SU-DHL-6 (cell line): ENCODE results near the gene PRKCE.

Experiments
- H2AFZ ChIP-seq: fragments of 200-600 bp; sonication (generic); 2 replicates; pipeline ENCODE4 v1.6.1; 2014; ENCODE audit warnings: low read depth, mild to moderate bottlenecking, moderate library complexity, mixed read lengths, antibody characterized with exemption, low read length; ENCODE audit not compliant: severe bottlenecking
- H3F3A ChIP-seq: fragments of 200-600 bp; shearing (Covaris generic); 2 replicates; pipeline ENCODE4 v1.6.0; 2016; ENCODE audit warnings: antibody characterized with exemption, mild to moderate bottlenecking; ENCODE audit not compliant: insufficient read depth
- H3K27ac ChIP-seq: fragments of 200-600 bp; sonication (generic); 2 replicates; pipeline ENCODE4 v1.5.1; 2016; ENCODE audit warnings: low read depth, mild to moderate bottlenecking, low read length, moderate library complexity, mixed read lengths
- H3K27me3 ChIP-seq: fragments of 200-600 bp; sonication (generic), shearing (Covaris generic); 2 replicates; pipeline ENCODE4 v1.6.0; 2014; ENCODE audit warnings: mild to moderate bottlenecking, low read length
- H3K36me3 ChIP-seq: fragments of 200-600 bp; sonication (generic); 2 replicates; pipeline ENCODE4 v1.6.1; 2014; ENCODE audit warnings: mild to moderate bottlenecking, low read length, mixed read lengths
- H3K4me2 ChIP-seq: fragments of 300-600, 200-600 bp; shearing (Covaris generic), sonication (generic); 2 replicates; pipeline ENCODE4 v1.6.0; 2014; ENCODE audit warnings: low read length, low read depth, mild to moderate bottlenecking; ENCODE audit not compliant: poor library complexity, severe bottlenecking
- H3K4me3 ChIP-seq: fragments of 200-600 bp; sonication (generic); 2 replicates; pipeline ENCODE4 v1.5.1; 2014; ENCODE audit warnings: antibody characterized with exemption, low read length, mild to moderate bottlenecking, mixed read lengths; ENCODE audit not compliant: insufficient read depth, poor library complexity, severe bottlenecking
- H3K79me2 ChIP-seq: fragments of 200-600 bp; sonication (generic); 2 replicates; pipeline ENCODE4 v1.6.1; 2014; ENCODE audit warnings: mild to moderate bottlenecking, low read length, moderate library complexity; ENCODE audit not compliant: insufficient read depth
- H3K9ac ChIP-seq: fragments of 200-600 bp; sonication (generic); 2 replicates; pipeline ENCODE4 v1.7.0; 2014; ENCODE audit warnings: mild to moderate bottlenecking, low read length
- H3K9me2 ChIP-seq: fragments of 200-600 bp; sonication (generic); replicated peaks from 2 replicates; pipeline ENCODE4 v1.6.1; 2014; ENCODE audit warnings: low read length; ENCODE audit not compliant: insufficient read depth
- H3K9me3 ChIP-seq: fragments of 200-600 bp; sonication (generic); 2 replicates; pipeline ENCODE4 v1.6.1; 2014; ENCODE audit warnings: low read length, mixed read lengths; ENCODE audit not compliant: insufficient read depth
- H4K20me1 ChIP-seq: fragments of 200-600 bp; sonication (generic); 2 replicates; pipeline ENCODE4 v1.6.1; 2014; ENCODE audit warnings: low read depth, mild to moderate bottlenecking, antibody characterized with exemption, low read length, moderate library complexity, mixed read lengths
- EZH2phosphoT487 ChIP-seq: fragments of 200-600 bp; sonication (generic), shearing (Covaris generic); conservative IDR thresholded peaks from 2 replicates; pipeline ENCODE4 v1.6.1; 2018; ENCODE audit warnings: mild to moderate bottlenecking, antibody characterized with exemption, low read length, moderate library complexity, mixed read lengths
- TF ChIP-seq, protein P1 (sequence below): fragments of 200-600 bp; sonication (generic); IDR thresholded peaks from one replicate; pipeline ENCODE4 v1.5.1; 2017; ENCODE audit warnings: antibody characterized with exemption, mild to moderate bottlenecking, low read length, moderate library complexity; ENCODE audit not compliant: insufficient read depth, poor library complexity, severe bottlenecking

Gene PRKCE

DNA sequence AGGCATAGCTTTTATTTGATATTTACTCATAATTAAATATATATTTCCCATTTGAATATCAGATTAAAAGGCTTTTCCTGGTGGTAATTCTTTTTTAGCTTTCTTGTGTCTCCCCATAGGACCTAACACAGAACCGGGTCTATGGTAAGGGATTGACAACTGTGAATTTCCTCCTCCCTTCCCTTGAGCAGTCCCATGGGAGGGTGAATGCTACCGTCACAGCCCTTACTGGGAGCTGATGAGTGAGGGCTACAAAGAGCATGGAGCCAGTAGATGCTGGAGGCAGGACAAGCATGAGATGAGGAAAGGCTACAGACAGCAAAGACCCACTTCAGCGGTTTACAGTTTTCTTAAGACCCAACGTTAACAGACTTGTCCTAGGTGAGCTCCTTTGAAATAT, 475.1 kb downstream of the PRKCE start:
- Histone ChIP-seq H3K9me3 (no peaks in the 10 kb centered on the region), H3K9ac (no peak overlapping the region), H4K20me1 (no peaks in the 10 kb centered on the region), H3K36me3 (no peaks in the 10 kb centered on the region), H3K79me2 (no peaks in the 10 kb centered on the region), H3K27me3 (no peaks in the 10 kb centered on the region), H3K4me2 (no peak overlapping the region), H2AFZ (no peak overlapping the region), H3K9me2 (no peaks in the 10 kb centered on the region), H3F3A (no peaks in the 10 kb centered on the region), H3K4me3 (no peak overlapping the region), H3K27ac (no peak overlapping the region)
- no peak for TF ChIP-seq EZH2phosphoT487
- TF ChIP-seq, protein P1, sequence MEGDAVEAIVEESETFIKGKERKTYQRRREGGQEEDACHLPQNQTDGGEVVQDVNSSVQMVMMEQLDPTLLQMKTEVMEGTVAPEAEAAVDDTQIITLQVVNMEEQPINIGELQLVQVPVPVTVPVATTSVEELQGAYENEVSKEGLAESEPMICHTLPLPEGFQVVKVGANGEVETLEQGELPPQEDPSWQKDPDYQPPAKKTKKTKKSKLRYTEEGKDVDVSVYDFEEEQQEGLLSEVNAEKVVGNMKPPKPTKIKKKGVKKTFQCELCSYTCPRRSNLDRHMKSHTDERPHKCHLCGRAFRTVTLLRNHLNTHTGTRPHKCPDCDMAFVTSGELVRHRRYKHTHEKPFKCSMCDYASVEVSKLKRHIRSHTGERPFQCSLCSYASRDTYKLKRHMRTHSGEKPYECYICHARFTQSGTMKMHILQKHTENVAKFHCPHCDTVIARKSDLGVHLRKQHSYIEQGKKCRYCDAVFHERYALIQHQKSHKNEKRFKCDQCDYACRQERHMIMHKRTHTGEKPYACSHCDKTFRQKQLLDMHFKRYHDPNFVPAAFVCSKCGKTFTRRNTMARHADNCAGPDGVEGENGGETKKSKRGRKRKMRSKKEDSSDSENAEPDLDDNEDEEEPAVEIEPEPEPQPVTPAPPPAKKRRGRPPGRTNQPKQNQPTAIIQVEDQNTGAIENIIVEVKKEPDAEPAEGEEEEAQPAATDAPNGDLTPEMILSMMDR = no peak

DNA sequence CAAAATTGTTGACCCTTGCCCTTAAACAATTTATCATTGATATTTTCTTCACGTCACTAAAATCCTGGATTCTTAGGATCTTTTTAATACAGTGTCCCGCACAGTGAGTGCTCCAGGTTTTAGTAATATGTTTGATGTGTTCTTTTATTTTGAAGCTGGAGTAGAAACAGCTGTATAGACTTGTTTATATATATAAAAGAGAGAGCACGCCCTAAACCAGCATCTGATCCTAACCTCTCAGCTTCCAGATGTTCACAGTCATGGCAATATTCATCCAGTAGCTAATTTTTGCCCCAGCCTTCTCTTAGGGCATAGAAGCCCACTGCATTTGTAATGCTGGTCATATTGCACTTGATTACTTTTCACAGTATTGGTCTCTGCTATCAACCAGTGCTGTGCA, 475.7 kb downstream of the PRKCE start:
- Histone ChIP-seq H3K27ac (no peak overlapping the region), H3K27me3 (no peaks in the 10 kb centered on the region), H4K20me1 (no peaks in the 10 kb centered on the region), H3K36me3 (no peaks in the 10 kb centered on the region), H3K9ac (no peak overlapping the region), H3K4me3 (no peak overlapping the region), H3F3A (no peaks in the 10 kb centered on the region), H3K4me2 (no peak overlapping the region), H2AFZ (no peak overlapping the region), H3K9me2 (no peaks in the 10 kb centered on the region), H3K9me3 (no peaks in the 10 kb centered on the region), H3K79me2 (no peaks in the 10 kb centered on the region)
- TF ChIP-seq, protein P1 = no peak
- no peak for TF ChIP-seq EZH2phosphoT487

DNA sequence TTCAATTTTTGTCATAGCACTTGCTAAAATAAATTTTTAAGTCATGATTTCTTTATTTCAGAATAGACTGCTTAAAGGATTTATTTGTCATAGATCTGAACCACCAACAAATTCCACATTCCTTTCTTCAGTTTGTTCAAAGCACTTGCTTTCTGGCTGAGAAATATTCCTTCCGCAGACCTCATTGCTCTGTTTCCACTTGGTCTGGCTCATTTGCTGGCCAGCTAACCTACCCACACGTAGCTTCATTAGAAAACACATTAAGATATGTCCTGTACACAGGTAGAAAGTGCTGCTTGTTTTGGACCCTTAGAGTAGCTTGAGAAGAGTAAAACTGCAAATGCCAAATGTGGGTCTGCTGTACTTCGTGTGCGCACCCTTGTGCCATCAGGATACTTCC, 479.0 kb downstream of the PRKCE start:
- H3K79me2 ChIP-seq = no peaks in the 10 kb centered on the region
- no peak overlapping the region for H3K4me3 ChIP-seq
- no peaks in the 10 kb centered on the region for H3K36me3 ChIP-seq
- H3K27me3 ChIP-seq = no peaks in the 10 kb centered on the region
- no peak overlapping the region for H3K27ac ChIP-seq
- no peaks in the 10 kb centered on the region for H3F3A ChIP-seq
- no peak for TF ChIP-seq EZH2phosphoT487
- TF ChIP-seq, protein P1 = no peak
- no peaks in the 10 kb centered on the region for H3K9me2 ChIP-seq
- no peaks in the 10 kb centered on the region for H3K9me3 ChIP-seq
- no peak overlapping the region for H3K4me2 ChIP-seq
- no peaks in the 10 kb centered on the region for H4K20me1 ChIP-seq
- H3K9ac ChIP-seq = no peak overlapping the region
- H2AFZ ChIP-seq = no peak overlapping the region

DNA sequence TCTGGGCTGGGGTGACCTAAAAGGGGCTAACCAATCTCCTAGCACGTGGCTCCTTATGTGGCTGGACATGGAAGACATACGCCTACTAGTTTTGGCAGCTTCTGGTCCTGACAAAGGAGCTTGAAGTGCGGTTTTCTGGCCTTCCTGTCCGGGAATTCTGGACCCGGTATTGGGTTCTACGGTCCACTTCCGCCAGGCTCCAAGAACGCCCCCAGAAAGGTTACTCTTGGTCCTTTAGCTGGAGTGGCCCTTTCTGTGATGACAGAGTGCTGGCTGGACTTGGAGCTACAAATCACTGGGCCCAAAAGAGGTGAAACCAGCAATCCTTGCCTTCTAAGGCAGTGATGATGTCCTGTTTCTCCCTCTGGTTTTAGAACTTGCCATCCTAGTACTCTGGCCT, 481.5 kb downstream of the PRKCE start:
- Histone ChIP-seq H3K9me2 (no peaks in the 10 kb centered on the region), H3F3A (no peaks in the 10 kb centered on the region), H4K20me1 (no peaks in the 10 kb centered on the region), H3K36me3 (no peaks in the 10 kb centered on the region), H3K79me2 (no peaks in the 10 kb centered on the region), H3K9me3 (no peaks in the 10 kb centered on the region), H2AFZ (no peak overlapping the region), H3K4me3 (no peak overlapping the region), H3K27me3 (no peaks in the 10 kb centered on the region), H3K9ac (no peak overlapping the region), H3K27ac (no peak overlapping the region), H3K4me2 (no peak overlapping the region)
- TF ChIP-seq, protein P1 = no peak
- no peak for TF ChIP-seq EZH2phosphoT487
